Subcutaneous abdominal adipose tissue (tissue), 5 donors: ENCODE measurements around the gene TBC1D14.
"Not testable (repeated sequence)": the region's sequence is repeated elsewhere in the genome, so short reads cannot be mapped to it uniquely, and the experiment has no call there.

Source experiments
- H3K27ac ChIP-seq: one replicate; pipeline ENCODE4 v1.7.0; 2013; ENCODE audit warnings: low read depth, mild to moderate bottlenecking, inconsistent platforms, low read length, moderate library complexity
- H3K27me3 ChIP-seq, 5 donors: one replicate each; pipeline ENCODE4 v1.7.0; 2013; ENCODE audit warnings: low read length in 5 of 5, inconsistent platforms in 1 of 5; ENCODE audit not compliant: control insufficient read depth in 5 of 5, insufficient read depth in 4 of 5
- H3K36me3 ChIP-seq, 5 donors: one replicate each; pipeline ENCODE4 v1.7.0; 2013; ENCODE audit warnings: low read length in 5 of 5; ENCODE audit not compliant: control insufficient read depth in 5 of 5, insufficient read depth in 5 of 5
- H3K4me1 ChIP-seq, 5 donors: one replicate each; pipeline ENCODE4 v1.7.0; 2013; ENCODE audit warnings: low read length in 5 of 5, mild to moderate bottlenecking in 3 of 5, moderate library complexity in 1 of 5; ENCODE audit not compliant: control insufficient read depth in 5 of 5, insufficient read depth in 5 of 5
- H3K4me3 ChIP-seq, 5 donors: one replicate each; pipeline ENCODE4 v1.7.0; 2013; ENCODE audit warnings: low read length in 5 of 5, low read depth in 1 of 5
- H3K9ac ChIP-seq, 5 donors: one replicate each; pipeline ENCODE4 v1.7.0; 2013; ENCODE audit warnings: low read length in 5 of 5, mild to moderate bottlenecking in 4 of 5, moderate library complexity in 3 of 5
- H3K9me3 ChIP-seq, 5 donors: one replicate each; pipeline ENCODE4 v1.7.0; 2013; ENCODE audit warnings: low read length in 5 of 5; ENCODE audit not compliant: control insufficient read depth in 5 of 5
- donor health status: healthy.
- donor health status: healthy.
- donor health status: healthy.
- donor health status: healthy.
- donor health status: healthy.

TBC1D14 gene

DNA sequence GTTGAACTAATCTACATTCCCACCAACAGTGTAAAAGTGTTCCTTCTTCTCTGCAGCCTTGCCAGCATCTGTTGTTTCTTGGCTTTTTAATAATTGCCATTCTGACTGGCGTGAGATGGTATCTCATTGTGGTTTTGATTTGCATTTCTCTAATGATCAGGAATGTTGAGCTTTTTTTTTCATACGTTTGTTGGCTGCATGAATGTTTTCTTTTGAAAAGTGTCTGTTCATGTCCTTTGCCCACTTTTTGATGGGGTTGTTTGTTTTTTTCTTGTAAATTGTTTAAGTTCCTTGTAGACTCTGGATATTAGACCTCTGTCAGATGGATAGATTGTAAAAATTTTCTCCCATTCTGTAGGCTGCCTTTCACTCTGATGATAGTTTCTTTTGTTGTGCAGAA, 170.3 kb downstream of the TBC1D14 start:
- H3K36me3 ChIP-seq, H3K27ac ChIP-seq, H3K4me3 ChIP-seq: not testable (repeated sequence)

More for the DNA sequence above, 170.3 kb downstream of the TBC1D14 start:
- H3K9me3 ChIP-seq, H3K9ac ChIP-seq, H3K4me1 ChIP-seq: not testable (repeated sequence)
- peaks cover 2 to 18% (median 11%) of the 10 kb centered on the region in 5 donors for H3K27me3 ChIP-seq
